ENCODE measurements around the gene OSBPL10. TPM values are rescaled to one million over a fixed set of nuclear protein-coding genes. Genes with fewer than 3 reads are reported as not detected.
"Not testable (repeated sequence)": the region's sequence is repeated elsewhere in the genome, so short reads cannot be mapped to it uniquely, and the experiment has no call there.

The OSBPL10 gene
- total RNA-seq, 1 donor from 2014 or later, result 5.3 TPM

DNA sequence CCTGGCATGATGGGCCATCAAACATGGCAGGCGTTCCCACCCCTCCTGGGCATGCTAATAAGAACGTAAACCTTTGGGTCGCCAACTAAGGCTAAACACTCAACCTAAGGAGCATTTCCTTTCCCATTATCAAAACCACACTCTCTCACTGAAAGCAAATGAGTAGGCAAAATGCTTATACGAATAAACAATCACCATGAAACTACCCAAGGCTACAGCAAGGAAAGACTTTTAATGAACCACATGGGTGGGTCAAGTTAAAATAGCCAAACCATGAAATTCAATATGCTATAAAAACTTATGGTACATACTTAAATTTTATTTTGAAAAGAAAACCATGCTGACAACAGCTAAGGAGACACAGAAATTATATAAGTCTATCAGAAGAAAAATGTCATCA is 180.6 kb downstream of the OSBPL10 start:
- intact Hi-C loops (cut with micrococcal nuclease), result no loop called here
- DNase-seq, result no peak
- no peak for ATAC-seq

DNA sequence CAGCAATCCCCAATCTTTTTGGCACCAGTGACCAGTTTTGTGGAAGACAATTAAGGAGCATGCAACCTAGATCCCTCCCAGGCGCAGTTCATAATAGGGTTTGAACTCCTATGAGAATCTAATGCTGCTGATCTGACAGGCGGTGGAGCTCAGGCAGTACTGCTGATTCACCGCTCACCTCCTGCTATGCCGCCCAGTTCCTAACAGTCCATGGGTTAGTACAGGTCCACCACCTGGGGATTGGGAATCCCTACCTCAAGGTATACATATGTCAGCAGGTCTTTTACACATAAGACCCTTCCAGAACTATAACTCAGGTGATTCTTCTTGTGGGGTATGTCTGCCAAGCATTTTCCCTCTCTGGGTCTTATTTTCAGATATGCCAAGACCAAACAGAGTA is 182.2 kb downstream of the OSBPL10 start:
- intact Hi-C loops (cut with micrococcal nuclease), result no loop called here
- DNase-seq, result no peak
- ATAC-seq, result no peak

DNA sequence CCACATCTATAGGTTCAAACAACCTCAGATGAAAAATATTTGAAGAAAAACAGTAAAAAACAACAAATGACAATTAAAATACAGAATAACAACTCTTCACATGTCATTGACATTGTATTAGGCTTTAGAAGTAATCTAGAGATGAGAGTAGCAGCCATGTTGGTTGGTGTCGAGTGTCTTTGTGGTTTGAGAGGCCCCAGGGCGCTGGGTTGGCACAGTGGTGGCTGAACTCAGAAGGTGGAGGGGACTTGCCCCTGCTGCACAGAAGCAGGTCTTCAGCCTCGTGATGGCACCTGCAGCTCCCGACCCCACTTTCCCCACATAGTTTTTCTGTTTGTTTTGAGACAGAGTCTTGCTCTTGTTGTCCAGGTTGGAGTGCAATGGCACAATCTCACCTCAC is 187.2 kb downstream of the OSBPL10 start:
- intact Hi-C loops (cut with micrococcal nuclease), result no loop called here
- no peak for ATAC-seq
- DNase-seq, result no peak

DNA sequence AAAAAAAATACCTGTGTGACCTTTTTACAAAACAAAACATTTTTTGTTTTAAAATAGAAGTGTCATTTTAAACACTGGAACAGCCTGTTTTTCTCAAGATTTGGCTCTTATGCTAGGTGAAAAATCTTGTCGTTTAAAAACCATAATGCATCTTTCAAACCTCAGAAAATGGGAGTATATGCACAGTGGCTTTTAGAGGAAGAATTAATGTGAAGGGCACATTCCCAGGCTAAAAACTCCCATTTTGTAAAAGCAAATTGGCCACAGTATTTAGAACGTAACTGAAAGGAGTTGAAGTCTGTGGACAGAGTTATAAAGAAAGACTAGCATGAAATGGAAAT is 190.0 kb downstream of the OSBPL10 start:
- intact Hi-C loops (cut with micrococcal nuclease), result no loop called here
- DNase-seq (no peak), ATAC-seq (no peak)

DNA sequence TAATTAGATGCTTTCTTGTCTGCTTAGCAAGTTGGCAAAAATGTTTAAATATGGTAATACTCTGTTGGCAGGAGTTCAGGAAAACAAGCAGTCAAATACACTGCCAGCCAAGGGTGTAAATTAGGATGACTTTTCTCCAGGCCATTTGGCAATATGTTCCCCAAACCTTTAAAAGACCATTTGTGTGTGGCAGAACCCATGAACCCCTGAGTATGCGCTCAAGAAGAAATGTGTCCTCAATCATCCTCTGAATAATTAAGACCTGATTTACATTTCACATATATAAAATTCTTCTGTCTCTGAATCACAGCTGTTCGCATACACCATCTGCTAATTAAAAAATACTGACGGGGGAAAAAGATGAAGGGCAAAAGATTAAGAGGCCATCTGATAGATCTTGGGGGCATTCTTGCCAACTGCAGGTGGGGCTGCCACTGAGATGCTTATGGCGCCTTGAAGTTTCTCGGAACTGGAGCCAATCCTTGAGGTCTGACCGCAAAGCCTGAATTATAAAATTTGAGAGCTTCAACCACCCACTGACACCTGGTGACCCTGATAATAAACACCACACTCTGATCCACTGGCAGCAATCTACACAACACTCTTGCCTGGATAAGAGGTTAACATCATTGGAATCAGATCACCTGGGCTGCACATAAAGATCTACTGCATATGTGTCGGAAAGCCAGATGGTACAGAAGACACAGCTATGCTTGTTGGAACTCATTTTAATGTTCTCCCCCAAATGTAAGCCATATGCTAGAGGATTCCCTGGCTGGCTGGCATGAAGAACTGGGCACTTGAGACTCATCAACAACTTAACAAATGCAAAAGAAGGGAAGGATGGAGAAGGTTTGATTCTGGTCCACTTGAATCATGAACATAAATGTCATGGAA is 190.6 kb downstream of the OSBPL10 start:
- no peak for ATAC-seq
- intact Hi-C loops (cut with micrococcal nuclease), result no loop called here
- DNase-seq, result no peak

DNA sequence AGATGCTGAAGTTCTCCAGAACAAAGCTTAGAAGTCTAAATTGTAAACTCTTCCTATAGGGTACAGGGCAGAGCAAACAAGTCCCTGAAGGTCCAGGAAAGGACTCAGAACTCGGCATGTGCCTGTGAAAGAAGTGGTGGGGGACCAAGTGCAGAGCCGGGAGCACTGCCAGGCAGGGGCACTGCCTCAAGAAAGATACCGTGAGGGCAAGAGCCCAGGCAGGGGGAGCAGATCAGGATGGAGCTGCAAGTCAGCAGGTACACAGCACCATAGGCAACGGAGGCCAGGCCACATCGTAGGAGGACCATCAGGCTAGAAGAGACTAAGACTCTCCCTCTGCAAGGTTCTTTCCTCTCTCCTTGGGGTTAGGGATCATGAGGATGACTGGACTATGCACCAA is 191.6 kb downstream of the OSBPL10 start:
- DNase-seq, result no peak
- intact Hi-C loops (cut with micrococcal nuclease), result no loop called here
- ATAC-seq, result no peak

DNA sequence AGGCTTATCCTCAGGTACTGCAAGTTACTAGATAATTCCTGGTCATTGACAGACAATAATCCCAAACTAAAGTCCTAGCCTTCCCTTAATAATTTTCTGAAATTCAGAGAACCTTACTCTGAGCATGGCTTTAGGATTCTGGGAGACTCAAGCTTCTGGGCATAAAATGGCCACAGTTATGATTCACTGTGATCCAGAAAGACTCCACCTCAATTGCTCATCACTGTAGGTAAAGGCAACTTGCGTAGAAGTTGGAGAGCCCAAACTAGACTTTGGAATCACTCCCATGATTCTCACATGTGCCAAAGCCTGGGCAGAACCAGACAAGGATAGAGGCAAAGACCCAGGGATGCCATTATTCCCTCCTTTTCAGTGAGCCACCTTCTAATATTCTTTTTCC is 195.3 kb downstream of the OSBPL10 start:
- intact Hi-C loops (cut with micrococcal nuclease), result no loop called here
- DNase-seq (no peak), ATAC-seq (no peak)

DNA sequence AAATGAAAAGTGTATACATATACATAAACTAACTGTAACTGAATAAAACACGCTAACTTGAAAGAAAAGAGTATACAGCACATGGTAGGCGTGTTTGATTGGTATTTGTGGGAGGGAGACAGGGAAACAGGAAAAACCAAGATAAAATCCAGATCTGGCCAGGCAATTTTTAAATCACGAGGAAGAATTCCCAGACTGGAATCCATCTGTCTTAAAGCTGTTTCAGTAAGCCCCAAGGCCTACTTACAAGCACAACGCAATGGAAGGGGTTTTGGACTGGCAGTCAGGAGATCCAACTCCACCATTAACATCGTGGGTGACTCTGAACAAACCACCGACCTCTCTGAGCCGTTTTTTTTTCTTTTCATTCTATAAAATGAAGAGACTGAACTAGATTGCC is 195.8 kb downstream of the OSBPL10 start:
- ATAC-seq (no peak), DNase-seq (no peak)
- intact Hi-C loops (cut with micrococcal nuclease), result no loop called here

DNA sequence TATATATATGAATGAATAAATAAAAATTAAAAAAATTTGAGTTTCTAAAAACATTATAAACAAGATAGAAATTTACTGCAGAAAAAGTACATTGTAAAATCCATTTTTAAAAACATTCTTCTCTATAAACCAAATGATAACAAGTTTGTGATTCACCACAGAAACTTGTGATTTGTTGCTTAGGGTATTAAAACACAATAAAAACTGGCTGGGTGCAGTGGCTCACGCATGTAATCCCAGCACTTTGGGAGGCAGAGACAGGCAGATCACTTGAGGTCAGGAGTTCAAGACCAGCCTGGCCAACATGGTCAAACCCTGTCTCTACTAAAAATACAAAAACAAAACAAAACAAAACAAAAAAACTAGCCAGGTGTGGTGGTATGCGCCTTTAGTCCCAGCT is 197.2 kb downstream of the OSBPL10 start:
- DNase-seq; ATAC-seq; intact Hi-C loops (cut with micrococcal nuclease): not testable (repeated sequence)

DNA sequence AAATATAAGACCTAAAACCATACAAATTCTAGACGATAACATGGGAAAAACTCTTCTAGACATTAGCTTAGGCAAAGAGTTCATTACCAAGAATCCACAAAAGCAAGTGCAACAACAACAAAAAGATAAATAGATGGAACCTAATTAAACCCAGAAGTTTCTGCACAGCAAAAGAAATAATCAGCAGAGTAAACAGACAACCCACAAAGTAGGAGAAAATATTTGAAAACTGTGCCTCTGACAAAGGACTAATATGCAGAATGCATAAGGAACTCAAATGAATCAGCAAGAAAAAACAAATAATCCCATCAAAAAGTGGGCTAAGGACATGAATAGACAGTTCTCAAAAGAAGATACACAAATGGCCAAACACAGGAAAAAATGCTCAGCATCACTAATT is 198.8 kb downstream of the OSBPL10 start:
- intact Hi-C loops (cut with micrococcal nuclease); DNase-seq; ATAC-seq: not testable (repeated sequence)

DNA sequence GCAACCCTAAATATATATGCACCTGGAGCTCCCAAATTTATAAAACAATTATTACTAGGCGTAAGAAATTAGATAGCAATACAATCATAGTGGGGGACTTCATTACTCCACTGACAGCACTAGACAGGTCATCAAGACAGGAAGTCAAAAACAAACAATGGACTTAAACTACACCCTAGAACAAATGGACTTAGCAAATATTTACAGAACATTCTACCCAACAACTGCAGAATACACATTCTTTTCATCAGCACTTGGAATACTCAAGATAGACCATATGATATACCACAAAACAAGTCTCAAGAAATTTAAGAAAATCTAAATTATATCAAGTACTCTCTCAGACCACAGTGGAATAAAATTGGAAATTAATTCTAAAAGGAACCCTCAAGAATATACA is 201.5 kb downstream of the OSBPL10 start:
- ATAC-seq (no peak), DNase-seq (no peak)
- intact Hi-C loops (cut with micrococcal nuclease), result no loop called here

DNA sequence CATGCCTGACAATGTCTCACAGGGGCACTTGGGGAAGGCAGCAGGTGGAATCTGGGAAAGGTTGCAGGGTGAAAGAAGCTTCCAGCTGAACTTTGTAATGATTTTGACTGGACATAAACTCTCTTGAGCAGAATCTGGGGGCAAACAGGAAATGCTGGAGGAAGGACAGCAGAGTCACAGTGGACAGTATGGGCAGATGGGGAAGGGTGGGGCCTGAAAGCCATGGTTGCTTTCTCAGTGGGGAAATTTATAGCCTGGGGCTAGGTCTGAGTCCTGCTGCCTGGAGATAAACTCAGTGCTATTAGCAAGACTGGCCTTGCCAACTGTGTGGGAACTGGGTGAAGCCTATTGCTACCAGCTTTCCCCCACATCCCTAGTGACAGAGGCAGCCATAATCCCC is 203.2 kb downstream of the OSBPL10 start:
- intact Hi-C loops (cut with micrococcal nuclease), result no loop called here
- DNase-seq, result no peak
- no peak for ATAC-seq

DNA sequence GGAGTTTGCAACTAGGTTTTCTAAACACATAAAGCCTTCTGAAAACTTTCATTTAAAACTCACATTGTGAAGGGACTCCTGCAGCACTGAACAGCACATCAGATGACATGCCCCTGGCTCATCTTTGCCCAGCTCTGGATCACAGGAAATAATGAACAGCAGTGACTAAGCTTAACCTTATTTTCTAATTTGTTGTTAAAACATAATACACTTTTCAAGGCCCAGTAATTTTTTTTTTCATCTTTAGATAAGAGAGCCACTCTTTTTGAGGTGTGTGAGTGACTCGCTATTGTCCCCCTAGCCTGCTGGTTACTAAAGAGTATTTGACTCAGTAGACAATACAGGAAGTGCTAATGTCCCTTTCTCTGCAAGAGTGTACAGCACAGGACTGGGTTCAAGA is 204.0 kb downstream of the OSBPL10 start:
- no peak for DNase-seq
- ATAC-seq, result no peak
- intact Hi-C loops (cut with micrococcal nuclease), result no loop called here

DNA sequence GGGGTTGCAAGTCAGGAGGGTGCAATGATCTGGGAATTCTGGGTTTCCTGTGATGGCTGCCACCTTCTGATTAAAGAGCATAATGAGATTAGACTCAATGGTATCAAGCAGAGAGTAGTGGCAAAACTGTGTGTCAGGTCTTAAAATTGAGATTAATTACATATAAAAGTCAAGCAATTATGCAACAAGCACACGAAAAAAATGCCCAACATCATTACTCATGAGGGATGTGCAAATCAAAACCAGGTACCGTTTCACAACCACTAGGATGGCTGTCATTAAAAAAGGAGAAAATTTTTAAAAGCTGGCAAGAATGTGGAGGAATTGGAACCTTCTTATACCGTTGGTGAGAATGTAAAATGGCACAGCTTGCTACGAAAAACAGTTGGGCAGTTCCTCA is 205.0 kb downstream of the OSBPL10 start:
- DNase-seq (no peak), ATAC-seq (no peak)
- intact Hi-C loops (cut with micrococcal nuclease), result no loop called here

DNA sequence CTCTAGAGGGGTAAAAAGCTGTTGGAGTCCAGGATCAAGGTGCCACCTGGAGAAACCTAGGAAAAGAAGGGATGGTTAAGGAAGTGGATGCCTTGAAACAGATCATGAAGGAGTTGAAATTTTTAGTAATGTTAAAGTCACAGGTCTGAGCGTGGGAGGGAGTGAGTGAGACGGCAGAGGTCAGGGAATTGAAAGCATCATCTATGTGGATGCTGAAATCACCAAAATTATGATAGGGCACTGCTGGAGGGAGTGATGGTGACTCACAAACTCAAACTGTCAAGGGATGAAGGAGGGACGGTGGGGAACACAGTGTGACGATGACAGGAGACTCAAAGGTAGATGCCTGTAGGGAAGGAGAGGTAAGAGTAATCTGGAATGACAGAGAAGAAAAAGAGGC is 205.7 kb downstream of the OSBPL10 start:
- ATAC-seq (no peak), DNase-seq (no peak)
- intact Hi-C loops (cut with micrococcal nuclease), result no loop called here

DNA sequence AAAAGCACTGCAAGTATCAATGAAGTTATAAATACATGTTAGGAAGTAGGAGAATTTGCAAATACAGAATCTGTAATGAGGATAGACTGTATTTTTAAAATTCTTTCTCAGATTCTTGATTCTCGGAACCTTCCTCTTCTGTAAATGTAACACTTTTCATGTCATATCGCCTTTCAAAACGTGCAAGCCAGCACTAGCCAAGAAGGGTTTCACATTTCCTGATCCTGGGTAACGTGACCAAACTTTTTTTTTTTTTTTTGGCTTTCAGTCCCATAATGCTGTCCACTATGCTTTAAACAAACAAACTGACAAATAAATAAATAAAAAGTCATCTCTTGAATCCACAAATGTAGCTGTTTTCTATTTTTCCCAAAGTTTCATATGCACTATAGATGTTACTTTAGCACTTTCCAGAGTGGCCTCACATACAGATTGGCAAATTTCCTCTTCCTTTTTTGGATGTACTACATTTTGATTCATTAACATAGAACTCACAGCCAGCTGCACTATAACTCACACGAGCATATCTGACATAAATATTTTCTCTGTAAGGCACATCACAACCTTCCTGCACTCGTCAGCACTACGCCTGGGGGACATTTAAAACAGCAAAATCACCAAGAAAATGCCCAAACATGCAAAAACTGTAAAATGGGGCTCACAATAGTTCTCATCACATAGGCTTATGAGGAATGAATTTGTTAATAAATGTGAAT is 208.1 kb downstream of the OSBPL10 start:
- intact Hi-C loops (cut with micrococcal nuclease), result no loop called here
- no peak for DNase-seq
- no peak for ATAC-seq

DNA sequence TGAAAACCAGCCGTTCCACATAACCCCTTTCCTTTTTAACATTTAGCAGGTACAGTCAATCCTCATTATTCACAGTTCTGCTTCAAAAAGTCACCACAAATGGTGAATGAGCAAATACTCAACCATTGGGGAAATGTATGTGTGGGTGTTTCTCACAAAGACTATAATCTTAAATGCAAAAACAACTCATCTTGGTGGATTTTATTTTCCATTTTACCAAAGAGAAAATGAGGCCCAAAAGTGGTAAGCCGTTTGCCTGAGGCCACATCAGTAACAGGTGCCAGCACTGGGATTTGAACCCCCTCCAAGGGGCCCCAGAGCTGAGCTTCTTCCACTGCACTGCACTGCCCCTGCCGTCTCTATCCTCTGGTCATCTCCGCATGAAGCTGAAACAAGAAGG is 208.8 kb downstream of the OSBPL10 start:
- ATAC-seq (no peak), DNase-seq (no peak)
- intact Hi-C loops (cut with micrococcal nuclease), result no loop called here

DNA sequence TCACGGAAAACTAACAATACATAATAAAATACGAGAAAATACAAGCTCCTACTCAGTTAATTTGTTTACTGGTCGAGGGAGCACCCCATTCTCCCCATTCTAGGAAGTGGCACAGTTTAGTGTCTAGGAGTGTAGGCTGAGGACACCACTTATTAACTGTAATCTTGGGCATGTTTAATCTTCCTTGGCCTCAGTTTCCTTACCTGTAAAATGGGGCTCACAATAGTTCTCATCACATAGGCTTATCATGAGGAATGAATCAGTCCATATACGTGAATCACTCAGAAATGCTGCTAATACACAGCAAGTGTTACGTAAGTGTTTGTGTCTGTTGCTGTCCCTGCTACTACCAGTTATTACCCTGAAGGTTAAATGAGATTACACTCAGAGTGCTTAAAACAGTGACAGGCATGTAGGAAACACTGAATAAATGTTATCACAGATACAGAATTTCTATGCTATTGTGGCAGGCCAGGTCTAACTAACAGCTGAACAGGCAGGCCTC is 210.2 kb downstream of the OSBPL10 start:
- ATAC-seq, result no peak
- intact Hi-C loops (cut with micrococcal nuclease), result no loop called here
- no peak for DNase-seq

DNA sequence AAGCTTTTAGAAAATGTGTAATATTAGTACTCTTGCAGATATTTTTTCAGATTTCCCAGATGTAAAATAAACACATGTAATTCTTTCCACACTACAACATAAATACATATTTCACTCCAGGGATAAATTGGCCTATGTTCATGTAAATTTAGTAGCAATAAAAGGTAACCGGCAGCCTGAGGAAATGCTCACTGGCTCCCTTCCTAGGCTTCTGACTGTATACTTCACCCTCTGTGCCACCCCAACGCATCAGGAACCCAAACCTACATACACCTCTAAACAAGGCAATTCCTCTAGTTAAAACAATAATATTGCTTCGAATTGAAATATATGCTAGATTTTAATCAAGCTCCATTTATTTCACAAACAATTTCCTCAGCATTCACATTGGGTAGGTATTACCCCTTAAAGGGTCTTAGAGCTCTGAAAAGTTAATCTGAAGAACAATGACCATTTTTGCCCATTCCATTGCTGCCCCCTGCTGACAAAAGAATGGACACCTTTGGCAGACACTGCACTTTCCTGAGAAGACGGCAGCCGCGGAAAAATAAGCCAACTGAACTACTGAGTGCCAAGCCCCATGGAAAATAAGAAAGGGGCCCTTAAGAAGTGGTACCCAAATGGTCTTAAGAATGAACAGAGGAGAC is 212.5 kb downstream of the OSBPL10 start:
- intact Hi-C loops (cut with micrococcal nuclease), result no loop called here
- DNase-seq, result peak; percentile 44
- ATAC-seq, result peak; percentile 75

DNA sequence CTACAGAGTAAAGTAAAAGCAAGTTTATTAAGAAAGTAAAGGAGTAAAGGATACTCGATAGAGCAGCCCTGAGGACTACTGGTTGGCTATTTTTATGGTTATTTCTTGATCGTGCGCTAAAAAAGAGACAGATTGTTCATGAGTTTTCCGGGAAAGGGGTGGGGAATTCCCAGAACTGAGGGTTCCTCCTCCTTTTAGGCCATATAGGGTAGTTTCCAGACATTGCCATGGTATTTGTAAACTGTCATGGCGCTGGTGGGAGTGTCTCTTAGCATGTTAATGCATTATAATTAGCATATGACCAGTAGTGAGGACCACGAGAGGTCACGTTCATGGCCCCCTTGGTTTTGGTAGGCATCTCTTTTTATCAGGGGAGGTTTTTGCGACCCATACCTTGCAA is 213.1 kb downstream of the OSBPL10 start:
- intact Hi-C loops (cut with micrococcal nuclease), result no loop called here
- no peak for ATAC-seq
- no peak for DNase-seq

Data from left ventricle myocardium superior (tissue), 1 donor.